Measurements from ENCODE around the gene NDST3. TPM values are rescaled to one million over a fixed set of nuclear protein-coding genes. Genes with fewer than 3 reads are reported as not detected.

The NDST3 gene
- polyA plus RNA-seq, 2 of the 4 experiments (the other 2 are of a cell fraction) = not detected

DNA sequence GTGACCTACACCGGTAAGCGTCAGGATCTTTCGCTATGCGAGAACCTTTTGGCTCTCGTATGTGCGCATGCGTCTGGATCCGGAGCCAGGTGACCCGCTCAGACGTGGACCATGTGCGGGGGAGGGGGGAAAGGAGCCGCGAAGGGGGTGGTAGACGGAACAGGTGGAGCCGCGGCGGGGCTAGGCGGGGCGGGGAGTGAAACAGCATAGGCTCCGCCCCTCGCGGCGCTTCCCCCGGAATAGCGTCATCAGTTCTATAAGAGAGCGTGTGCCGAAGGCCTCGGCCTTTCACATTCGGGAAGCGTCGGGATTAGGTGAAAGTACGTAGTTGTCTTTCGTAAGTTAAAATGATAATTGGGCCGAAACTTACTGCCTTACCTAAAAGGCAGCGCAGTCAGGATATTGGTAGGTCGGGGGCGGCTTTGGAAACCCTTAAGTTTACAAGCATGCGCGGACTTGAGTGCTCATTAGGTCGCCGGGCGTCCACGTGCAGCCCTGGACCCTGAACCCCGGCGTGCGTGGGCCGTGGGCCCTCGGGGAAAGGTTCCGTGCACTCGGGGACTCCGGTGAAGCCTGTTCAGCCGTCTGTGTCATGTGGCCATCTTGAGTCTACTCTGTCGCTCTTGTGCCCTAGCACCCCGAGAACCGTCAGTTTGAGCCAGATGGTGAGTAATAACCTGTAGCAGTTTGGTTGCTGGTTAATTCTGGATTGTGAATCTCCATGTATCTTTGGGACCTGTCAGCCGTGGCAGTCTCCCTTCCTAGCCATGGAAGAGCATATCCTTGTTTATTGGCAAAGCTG is 244.4 kb downstream of the NDST3 start (continued):
- peak; percentile 67 for TF ChIP-seq POLR2A (IDR thresholded peaks at IDR 0.05; ENCODE audit: low read length)
- TF ChIP-seq TFCP2L1 (CRISPR knock-in tag; IDR thresholded peaks at IDR 0.05) = peak; percentile 36; the same call in 1 of the 2 replicates
- TF ChIP-seq MYC (IDR thresholded peaks at IDR 0.05; ENCODE audit: borderline replicate concordance, low read length) = peak; percentile 83
- TF ChIP-seq RFX5 (IDR thresholded peaks at IDR 0.05) = peak; percentile 27; the same call in 1 of the 2 replicates
- no peak for TF ChIP-seq HOXB5 (CRISPR knock-in tag; IDR thresholded peaks at IDR 0.05)
- TF ChIP-seq RARB (CRISPR knock-in tag; IDR thresholded peaks at IDR 0.05) = peak; percentile 74; the same call in 1 of the 2 replicates
- TF ChIP-seq ZSCAN20 (CRISPR knock-in tag; IDR thresholded peaks at IDR 0.05) = no peak

- no peak for TF ChIP-seq EP300 (IDR thresholded peaks at IDR 0.05)
- no peak for TF ChIP-seq ZFP36 (IDR thresholded peaks at IDR 0.05; ENCODE audit: borderline replicate concordance, partially characterized antibody)
- no peak for TF ChIP-seq FOXS1 (CRISPR knock-in tag; IDR thresholded peaks at IDR 0.05)
- TF ChIP-seq MYC (IDR thresholded peaks at IDR 0.05; ENCODE audit: borderline replicate concordance, low read length) = no peak
- no peak for TF ChIP-seq EHMT2 (IDR thresholded peaks at IDR 0.05; ENCODE audit: low read depth)
- no peak for TF ChIP-seq REST (IDR thresholded peaks at IDR 0.05)
- no peak for TF ChIP-seq HEYL (CRISPR knock-in tag; IDR thresholded peaks at IDR 0.05)
- TF ChIP-seq NR3C1 (IDR thresholded peaks at IDR 0.05) = no peak
- no peak for TF ChIP-seq SREBF2 (IDR thresholded peaks at IDR 0.05)
- no peak for TF ChIP-seq ZC3H11A (IDR thresholded peaks at IDR 0.05)
- TF ChIP-seq, protein P1, sequence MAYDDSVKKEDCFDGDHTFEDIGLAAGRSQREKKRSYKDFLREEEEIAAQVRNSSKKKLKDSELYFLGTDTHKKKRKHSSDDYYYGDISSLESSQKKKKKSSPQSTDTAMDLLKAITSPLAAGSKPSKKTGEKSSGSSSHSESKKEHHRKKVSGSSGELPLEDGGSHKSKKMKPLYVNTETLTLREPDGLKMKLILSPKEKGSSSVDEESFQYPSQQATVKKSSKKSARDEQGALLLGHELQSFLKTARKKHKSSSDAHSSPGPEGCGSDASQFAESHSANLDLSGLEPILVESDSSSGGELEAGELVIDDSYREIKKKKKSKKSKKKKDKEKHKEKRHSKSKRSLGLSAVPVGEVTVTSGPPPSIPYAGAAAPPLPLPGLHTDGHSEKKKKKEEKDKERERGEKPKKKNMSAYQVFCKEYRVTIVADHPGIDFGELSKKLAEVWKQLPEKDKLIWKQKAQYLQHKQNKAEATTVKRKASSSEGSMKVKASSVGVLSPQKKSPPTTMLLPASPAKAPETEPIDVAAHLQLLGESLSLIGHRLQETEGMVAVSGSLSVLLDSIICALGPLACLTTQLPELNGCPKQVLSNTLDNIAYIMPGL (CRISPR knock-in tag; IDR thresholded peaks at IDR 0.05; ENCODE audit: borderline replicate concordance) = no peak
- no peak for DNase-seq (ENCODE audit: low read depth in 1 of 2, low spot score in 1 of 2)
Measured at GRCh38 chr4:118279328-118279727, 245.0 kb downstream of the NDST3 start.

GRCh38 chr4:118279920-118280432 is 245.7 kb downstream of the NDST3 start:
- no peaks in the 10 kb centered on the region for H3K9me3 ChIP-seq
- peak overlapping the region; percentile 71 for H3K4me2 ChIP-seq
- peak overlapping the region; percentile 76 for H3K4me3 ChIP-seq
- TF ChIP-seq RNF2 (IDR thresholded peaks at IDR 0.05; ENCODE audit: borderline replicate concordance, low read depth) (no peak), SMC3 (IDR thresholded peaks at IDR 0.05) (no peak), FOSB (CRISPR knock-in tag; IDR thresholded peaks at IDR 0.05) (peak; percentile 24; the same call in 1 of the 2 replicates), JUN (IDR thresholded peaks at IDR 0.05) (peak in 1 of 2 experiments; percentile 28; a peak in 1 of 5 replicates)
- peaks cover 32% of the 10 kb centered on the region for H3K4me1 ChIP-seq
- peak overlapping the region; percentile 87 to 100 for H3K27ac ChIP-seq
- FAIRE-seq = no peak
- ChIA-PET CTCF (no interaction called here), POLR2A (no interaction called here)
- DNase-seq (ENCODE audit: low read depth in 1 of 2, low spot score in 1 of 2) = no peak
- 2% methylated on average over 2 of the region's 2 CpGs for WGBS (ENCODE audit: missing lambda C conversion rate)
- ATAC-seq = no peak

More at GRCh38 chr4:118279328-118279727, 245.0 kb downstream of the NDST3 start:
- ChIA-PET POLR2A (no interaction called here), CTCF (no interaction called here)
- no peak for FAIRE-seq
- H3K27ac ChIP-seq = peak overlapping the region; percentile 87 to 100
- H3K4me2 ChIP-seq = peak overlapping the region; percentile 71
- H3K4me1 ChIP-seq = peaks cover 32% of the 10 kb centered on the region
- 1% methylated on average over 13 of the region's 13 CpGs for WGBS (ENCODE audit: missing lambda C conversion rate)
- peak overlapping the region; percentile 76 for H3K4me3 ChIP-seq
- no peaks in the 10 kb centered on the region for H3K9me3 ChIP-seq
- no peak for ATAC-seq

Measured in A549 (cell line).